ENCODE results near the gene DHFR2.

- TF ChIP-seq CTCF (IDR thresholded peaks at IDR 0.05) (no peak), POLR2A (IDR thresholded peaks at IDR 0.05) (no peak)
Measured at GRCh38 chr3:94019659-94020058, 43.1 kb downstream of the DHFR2 start.
